ENCODE results near the gene WFDC5. TPM values are rescaled to one million over a fixed set of nuclear protein-coding genes. Genes with fewer than 3 reads are reported as not detected.
A peak's percentile ranks its signal among the peaks of the same experiment; 100 is the strongest.

Gene WFDC5
- total and polyA plus RNA-seq, 2 experiments from 2014 or later, result not detected

GRCh38 chr20:45105317-45105716 is 9.7 kb downstream of the WFDC5 start:
- Mint-ChIP-seq H3K9me3 (no peaks in the 10 kb centered on the region), H3K36me3 (ENCODE audit: low read depth) (no peaks in the 10 kb centered on the region), H3K27me3 (ENCODE audit: insufficient read depth, low read depth, poor library complexity) (peaks cover 19% of the 10 kb centered on the region), H3K4me1 (peaks cover 6% of the 10 kb centered on the region; the same call in 1 of the 3 replicates), H3K27ac (no peak overlapping the region), H3K4me3 (no peak overlapping the region)
- Histone ChIP-seq H2AFZ (0 out of 2 replicates have a peak overlapping the region, but pooled peaks have one; percentile 52), H3K4me3 (no peak overlapping the region), H3K9me2 (ENCODE audit: insufficient read depth) (no peaks in the 10 kb centered on the region), H3K4me2 (no peak overlapping the region), H3K79me2 (replicated peaks; ENCODE audit: insufficient read depth) (no peaks in the 10 kb centered on the region), H3K4me1 (ENCODE audit: insufficient read depth) (no peaks in the 10 kb centered on the region), H3K27ac (ENCODE audit: low read depth) (no peak overlapping the region), H3F3A (replicated peaks; ENCODE audit: low read depth) (no peaks in the 10 kb centered on the region), H3K36me3 (ENCODE audit: insufficient read depth) (no peaks in the 10 kb centered on the region), H4K20me1 (replicated peaks; ENCODE audit: insufficient read depth) (no peaks in the 10 kb centered on the region), H3K27me3 (ENCODE audit: insufficient read depth) (peaks cover 15% of the 10 kb centered on the region)
- ATAC-seq, result no peak
- DNase-seq (ENCODE audit: low spot score), result no peak
- TF ChIP-seq EZH2 (IDR thresholded peaks at IDR 0.05; ENCODE audit: low read depth, unreplicated experiment) (no peak), ZNF331 (CRISPR knock-in tag; IDR thresholded peaks at IDR 0.05; ENCODE audit: low read depth) (no peak), JUNB (IDR thresholded peaks at IDR 0.05; ENCODE audit: unreplicated experiment) (no peak), REST (IDR thresholded peaks at IDR 0.05; ENCODE audit: unreplicated experiment) (no peak), CTCF (conservative IDR thresholded peaks at IDR 0.05; ENCODE audit: low read depth in 2 of 2) (no peak), EZH2phosphoT487 (IDR thresholded peaks at IDR 0.05; ENCODE audit: unreplicated experiment) (no peak), ZNF114 (CRISPR knock-in tag; IDR thresholded peaks at IDR 0.05) (no peak), NANOG (IDR thresholded peaks at IDR 0.05; ENCODE audit: borderline replicate concordance) (no peak), ETS1 (IDR thresholded peaks at IDR 0.05) (no peak), POLR2AphosphoS5 (IDR thresholded peaks at IDR 0.05; ENCODE audit: low read depth) (no peak), STAT1 (IDR thresholded peaks at IDR 0.05; ENCODE audit: unreplicated experiment) (no peak), CREB1 (CRISPR knock-in tag; IDR thresholded peaks at IDR 0.05; ENCODE audit: low read depth) (no peak)
- TF ChIP-seq, protein P1, sequence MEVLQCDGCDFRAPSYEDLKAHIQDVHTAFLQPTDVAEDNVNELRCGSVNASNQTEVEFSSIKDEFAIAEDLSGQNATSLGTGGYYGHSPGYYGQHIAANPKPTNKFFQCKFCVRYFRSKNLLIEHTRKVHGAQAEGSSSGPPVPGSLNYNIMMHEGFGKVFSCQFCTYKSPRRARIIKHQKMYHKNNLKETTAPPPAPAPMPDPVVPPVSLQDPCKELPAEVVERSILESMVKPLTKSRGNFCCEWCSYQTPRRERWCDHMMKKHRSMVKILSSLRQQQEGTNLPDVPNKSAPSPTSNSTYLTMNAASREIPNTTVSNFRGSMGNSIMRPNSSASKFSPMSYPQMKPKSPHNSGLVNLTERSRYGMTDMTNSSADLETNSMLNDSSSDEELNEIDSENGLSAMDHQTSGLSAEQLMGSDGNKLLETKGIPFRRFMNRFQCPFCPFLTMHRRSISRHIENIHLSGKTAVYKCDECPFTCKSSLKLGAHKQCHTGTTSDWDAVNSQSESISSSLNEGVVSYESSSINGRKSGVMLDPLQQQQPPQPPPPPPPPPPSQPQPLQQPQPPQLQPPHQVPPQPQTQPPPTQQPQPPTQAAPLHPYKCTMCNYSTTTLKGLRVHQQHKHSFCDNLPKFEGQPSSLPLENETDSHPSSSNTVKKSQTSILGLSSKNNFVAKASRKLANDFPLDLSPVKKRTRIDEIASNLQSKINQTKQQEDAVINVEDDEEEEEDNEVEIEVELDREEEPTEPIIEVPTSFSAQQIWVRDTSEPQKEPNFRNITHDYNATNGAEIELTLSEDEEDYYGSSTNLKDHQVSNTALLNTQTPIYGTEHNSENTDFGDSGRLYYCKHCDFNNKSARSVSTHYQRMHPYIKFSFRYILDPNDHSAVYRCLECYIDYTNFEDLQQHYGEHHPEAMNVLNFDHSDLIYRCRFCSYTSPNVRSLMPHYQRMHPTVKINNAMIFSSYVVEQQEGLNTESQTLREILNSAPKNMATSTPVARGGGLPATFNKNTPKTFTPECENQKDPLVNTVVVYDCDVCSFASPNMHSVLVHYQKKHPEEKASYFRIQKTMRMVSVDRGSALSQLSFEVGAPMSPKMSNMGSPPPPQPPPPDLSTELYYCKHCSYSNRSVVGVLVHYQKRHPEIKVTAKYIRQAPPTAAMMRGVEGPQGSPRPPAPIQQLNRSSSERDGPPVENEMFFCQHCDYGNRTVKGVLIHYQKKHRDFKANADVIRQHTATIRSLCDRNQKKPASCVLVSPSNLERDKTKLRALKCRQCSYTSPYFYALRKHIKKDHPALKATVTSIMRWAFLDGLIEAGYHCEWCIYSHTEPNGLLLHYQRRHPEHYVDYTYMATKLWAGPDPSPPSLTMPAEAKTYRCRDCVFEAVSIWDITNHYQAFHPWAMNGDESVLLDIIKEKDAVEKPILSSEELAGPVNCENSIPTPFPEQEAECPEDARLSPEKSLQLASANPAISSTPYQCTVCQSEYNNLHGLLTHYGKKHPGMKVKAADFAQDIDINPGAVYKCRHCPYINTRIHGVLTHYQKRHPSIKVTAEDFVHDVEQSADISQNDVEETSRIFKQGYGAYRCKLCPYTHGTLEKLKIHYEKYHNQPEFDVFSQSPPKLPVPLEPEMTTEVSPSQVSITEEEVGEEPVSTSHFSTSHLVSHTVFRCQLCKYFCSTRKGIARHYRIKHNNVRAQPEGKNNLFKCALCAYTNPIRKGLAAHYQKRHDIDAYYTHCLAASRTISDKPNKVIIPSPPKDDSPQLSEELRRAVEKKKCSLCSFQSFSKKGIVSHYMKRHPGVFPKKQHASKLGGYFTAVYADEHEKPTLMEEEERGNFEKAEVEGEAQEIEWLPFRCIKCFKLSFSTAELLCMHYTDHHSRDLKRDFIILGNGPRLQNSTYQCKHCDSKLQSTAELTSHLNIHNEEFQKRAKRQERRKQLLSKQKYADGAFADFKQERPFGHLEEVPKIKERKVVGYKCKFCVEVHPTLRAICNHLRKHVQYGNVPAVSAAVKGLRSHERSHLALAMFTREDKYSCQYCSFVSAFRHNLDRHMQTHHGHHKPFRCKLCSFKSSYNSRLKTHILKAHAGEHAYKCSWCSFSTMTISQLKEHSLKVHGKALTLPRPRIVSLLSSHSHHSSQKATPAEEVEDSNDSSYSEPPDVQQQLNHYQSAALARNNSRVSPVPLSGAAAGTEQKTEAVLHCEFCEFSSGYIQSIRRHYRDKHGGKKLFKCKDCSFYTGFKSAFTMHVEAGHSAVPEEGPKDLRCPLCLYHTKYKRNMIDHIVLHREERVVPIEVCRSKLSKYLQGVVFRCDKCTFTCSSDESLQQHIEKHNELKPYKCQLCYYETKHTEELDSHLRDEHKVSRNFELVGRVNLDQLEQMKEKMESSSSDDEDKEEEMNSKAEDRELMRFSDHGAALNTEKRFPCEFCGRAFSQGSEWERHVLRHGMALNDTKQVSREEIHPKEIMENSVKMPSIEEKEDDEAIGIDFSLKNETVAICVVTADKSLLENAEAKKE (CRISPR knock-in tag; IDR thresholded peaks at IDR 0.05), result no peak
